D341Med (cell line): ENCODE data around the gene IGF1.

Source experiments
- DNase-seq: peaks from one replicate; pipeline ENCODE4 v3.0.0; 2012; ENCODE audit warnings: low spot score

IGF1 gene

GRCh38 chr12:102496591-102496990 lies 16.2 kb upstream of the IGF1 start:
- no peak for DNase-seq

DNA sequence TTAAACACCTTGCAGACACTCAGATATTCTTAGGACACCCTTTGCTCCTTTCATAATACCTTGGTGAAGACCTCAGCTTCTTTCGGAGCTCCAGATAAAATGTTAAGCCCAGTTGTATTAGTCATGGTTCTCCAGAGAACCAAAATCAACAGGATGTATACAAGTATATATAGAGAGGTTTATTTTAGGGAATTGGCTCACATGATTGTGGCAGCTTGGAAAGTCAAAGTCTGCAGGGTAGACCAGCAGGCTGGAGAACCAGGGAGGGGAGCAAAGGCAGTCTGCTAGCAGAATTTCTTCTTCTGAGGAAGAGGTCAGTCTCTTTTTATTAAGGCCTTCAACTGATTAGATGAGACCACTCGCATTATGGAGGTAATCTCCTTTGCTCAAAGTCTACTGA lies 6.9 kb upstream of the IGF1 start:
- DNase-seq: no peak

GRCh38 chr12:102486153-102486552 lies 5.8 kb upstream of the IGF1 start:
- no peak for DNase-seq

- peak; percentile 71 for DNase-seq
Measured at GRCh38 chr12:102484428-102484958, 4.1 kb upstream of the IGF1 start.

- no peak for DNase-seq
Measured at GRCh38 chr12:102484017-102484416, 3.7 kb upstream of the IGF1 start.

- no peak for DNase-seq
Measured at GRCh38 chr12:102483466-102483865, 3.1 kb upstream of the IGF1 start.

GRCh38 chr12:102481705-102482425 lies 1.5 kb upstream of the IGF1 start:
- no peak for DNase-seq

DNA sequence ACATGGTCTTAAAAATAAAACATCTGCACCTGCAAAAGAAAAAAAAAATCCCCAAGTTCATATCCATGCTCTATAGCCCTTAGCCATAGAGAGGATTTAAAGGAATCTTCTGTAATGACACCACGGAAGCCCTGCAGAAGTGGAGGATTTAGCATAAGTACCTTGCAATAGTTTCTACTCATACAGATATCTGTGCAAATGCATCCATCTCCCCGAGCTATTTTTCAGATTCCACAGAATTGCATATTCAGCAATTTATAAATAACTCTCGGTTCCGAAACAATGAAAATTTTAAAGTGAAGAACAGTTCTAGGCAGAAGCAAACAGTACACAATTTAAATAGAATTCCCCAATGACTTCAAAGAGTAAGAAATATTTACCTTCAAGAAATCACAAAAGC lies 424 bp downstream of the IGF1 start:
- no peak for DNase-seq

GRCh38 chr12:102479099-102479885 lies 1.1 kb downstream of the IGF1 start:
- DNase-seq: no peak

DNA sequence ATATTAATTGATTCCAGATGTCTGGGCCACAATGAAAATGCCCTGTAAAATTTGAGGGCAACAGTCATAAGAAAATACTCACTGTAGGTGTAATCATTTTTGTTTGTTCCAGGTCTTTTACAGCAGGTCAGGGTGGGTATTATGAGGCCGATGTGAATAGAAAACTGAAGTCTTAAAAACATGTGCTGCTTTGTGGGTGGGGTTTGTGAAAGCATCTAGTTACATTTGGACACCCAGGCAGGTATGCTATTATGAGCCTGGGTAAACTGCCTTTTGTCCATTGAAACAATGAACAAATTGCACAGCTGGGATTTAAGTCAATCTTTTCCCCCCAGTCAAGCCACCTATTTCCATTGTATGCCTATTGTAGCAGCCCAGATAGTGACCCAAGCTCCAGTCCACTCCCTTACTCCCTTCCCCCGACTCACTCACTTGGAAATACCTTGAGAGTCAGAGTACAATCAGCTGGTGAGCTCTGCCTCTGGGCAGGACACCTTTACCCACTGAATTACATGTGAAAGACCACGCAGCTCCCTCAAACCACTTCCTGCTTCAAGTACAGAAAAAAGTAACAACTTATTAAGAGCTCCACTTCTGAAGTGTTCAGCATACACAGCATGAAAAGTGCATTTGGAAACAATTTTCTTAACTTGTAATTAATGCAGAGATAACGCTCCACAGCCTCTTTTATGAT lies 1.8 kb downstream of the IGF1 start:
- no peak for DNase-seq

DNA sequence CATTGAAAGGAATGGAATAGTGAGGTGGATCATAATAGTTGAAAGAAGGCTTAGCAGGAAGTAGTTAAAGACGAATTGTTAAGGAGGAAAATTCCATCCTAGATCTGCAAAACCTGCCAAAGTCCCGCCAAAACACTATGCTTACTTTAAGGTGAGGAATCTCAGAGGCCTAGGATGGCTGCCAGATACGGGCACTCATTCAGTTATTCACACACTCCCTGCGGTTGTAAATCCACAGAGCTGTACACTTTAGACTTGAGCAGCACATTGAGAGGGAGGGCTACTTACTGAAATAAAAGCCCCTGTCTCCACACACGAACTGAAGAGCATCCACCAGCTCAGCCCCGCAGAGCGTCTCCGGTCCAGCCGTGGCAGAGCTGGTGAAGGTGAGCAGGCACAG lies 5.0 kb downstream of the IGF1 start:
- DNase-seq: no peak

GRCh38 chr12:102474438-102475064 lies 5.8 kb downstream of the IGF1 start:
- DNase-seq: no peak

DNA sequence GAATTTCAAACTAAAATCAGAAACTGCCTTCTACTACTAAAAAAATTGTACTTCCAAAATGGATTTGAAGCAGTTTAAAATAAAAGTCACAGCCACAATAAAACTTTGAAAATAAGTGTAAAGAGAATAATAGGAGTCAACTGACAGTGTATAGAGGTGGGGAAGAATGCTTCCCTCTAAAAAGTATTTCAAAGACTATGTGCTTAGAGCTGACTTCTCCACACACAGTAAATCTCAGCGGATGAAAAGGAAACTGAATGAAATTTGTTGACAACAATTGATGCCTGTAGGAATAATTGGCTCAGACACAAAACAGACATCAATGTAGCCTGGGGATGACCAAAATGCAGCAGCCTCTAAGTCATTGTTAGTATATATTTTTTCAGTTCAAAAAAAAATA lies 7.9 kb downstream of the IGF1 start:
- DNase-seq: no peak

- DNase-seq: no peak
Measured at GRCh38 chr12:102471556-102471955, 8.8 kb downstream of the IGF1 start.

- no peak for DNase-seq
Measured at GRCh38 chr12:102470945-102471344, 9.4 kb downstream of the IGF1 start.

DNA sequence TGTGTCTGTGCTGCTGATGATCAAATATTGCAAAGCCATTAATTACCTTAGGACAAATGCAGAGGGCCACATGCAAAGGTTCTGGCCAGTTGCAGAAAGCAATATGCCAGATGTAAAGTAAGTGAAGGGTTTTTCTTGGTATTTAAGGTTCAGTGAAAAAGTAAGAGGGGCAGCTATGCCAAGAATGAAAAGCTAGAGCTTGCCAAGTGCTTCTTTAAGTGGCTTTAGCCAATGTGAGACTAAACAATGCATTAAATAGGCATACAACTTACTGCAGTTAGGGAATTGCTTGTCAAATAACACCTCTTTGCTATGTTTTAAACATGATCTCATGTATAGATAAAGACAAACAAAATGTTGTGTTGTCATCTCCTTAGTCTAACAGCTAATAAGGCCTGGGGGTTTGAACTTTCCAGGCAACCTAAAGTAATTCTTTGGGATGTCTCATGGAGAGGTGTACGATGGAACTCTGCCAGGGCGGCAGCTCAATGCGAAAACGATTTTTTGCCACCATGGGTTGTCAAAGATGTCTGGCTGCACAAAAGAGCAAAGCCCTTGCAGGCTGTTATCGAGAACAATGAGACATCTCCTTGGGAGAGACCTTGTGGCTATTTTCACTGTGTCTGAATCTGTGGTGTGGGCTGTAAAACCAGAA lies 12.0 kb downstream of the IGF1 start:
- DNase-seq: no peak

DNA sequence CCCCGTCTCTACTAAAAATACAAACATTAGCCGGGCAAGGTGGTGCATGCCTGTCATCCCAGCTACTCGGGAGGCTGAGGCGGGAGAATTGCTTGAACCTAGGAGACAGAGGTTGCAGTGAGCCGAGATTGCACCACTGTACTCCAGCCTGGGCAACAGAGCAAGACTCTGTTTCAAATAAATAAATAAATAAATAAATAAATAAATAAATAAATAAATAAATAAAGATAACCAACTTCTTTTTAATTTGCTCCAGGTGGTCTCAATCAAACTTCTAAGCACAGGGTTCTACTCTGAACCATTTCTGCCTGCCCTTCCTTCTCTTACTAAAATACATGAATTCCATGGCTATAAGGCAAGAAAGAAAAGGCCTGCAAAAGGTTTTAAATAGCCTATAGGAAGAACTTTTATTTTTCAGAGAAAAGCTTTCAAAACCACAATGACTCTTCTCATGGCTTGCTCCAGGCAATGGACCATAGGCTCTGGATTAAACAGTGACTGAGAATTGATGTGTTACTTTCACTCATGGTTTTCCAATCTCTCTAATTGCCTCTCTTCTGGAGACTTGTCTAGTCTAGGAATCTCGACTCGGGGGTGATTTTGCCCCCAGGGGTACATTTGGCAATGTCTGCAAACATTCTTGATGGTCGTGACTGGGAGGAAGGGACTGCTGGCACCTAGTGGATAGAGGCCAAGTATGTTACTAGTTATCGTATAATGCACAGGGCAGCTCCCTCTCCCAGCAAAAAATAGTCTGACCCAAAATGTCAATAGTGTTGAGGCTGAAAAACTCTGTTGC lies 14.4 kb downstream of the IGF1 start:
- no peak for DNase-seq

DNA sequence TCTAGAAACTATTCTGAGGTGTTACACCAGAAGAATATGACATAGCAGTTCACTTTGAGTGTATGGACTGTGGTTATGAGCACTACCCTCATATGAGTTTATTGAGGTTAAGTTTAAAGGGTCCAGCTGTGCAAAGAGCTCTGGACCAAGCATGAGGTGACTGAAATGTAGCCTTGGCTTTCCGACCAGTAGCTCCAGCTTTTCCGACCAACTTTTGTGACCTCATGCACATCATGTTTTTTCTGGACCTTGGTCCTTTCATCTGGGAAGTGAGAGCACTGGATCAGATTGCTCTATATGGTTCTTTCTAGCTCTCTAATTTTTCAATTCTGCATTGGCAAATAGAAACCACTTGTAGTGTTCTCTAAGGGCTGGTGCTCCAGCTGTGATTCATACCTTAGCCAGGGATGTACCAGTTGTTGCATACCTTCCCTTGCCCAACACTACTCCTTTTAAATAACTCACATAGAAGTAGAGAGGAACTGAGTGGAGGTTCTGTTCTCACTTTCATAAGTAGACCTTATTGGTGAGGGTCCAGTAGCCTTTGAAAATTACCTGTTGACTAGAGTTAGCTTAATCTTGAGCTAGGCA lies 16.6 kb downstream of the IGF1 start:
- no peak for DNase-seq

- no peak for DNase-seq
Measured at GRCh38 chr12:102462795-102463465, 17.4 kb downstream of the IGF1 start.

GRCh38 chr12:102462386-102462785 lies 18.0 kb downstream of the IGF1 start:
- no peak for DNase-seq
